ENCODE results near the gene GLIPR1. TPM values are rescaled to one million over a fixed set of nuclear protein-coding genes. Genes with fewer than 3 reads are reported as not detected.

GLIPR1 gene
- polyA plus RNA-seq, 1 of the 3 experiments (the other 2 are of a cell fraction) = 75.6 TPM

DNA sequence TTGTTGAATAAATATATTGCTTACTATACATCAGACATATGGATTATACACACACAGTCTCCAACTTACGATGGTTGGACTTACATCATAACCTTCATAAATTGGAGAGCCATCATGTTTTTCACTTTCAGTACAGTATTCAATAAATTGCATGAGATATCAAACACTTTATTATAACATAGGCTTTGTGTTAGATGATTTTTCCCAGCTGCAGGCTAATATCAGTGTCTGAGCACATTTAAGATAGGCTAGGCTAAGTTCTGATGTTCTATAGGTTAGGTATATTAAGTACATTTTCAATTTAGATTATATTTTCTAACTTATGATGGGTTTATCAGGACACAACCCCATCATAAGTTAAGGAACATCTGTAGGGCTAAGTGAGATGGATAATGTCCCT is 48.8 kb downstream of the GLIPR1 start:
- TF ChIP-seq JUND (IDR thresholded peaks at IDR 0.05) (no peak), EZH2phosphoT487 (IDR thresholded peaks at IDR 0.05; ENCODE audit: borderline replicate concordance, low read depth) (no peak), RCOR1 (IDR thresholded peaks at IDR 0.05; ENCODE audit: low read length) (no peak), NRF1 (IDR thresholded peaks at IDR 0.05; ENCODE audit: low read depth, low read length) (no peak), SIN3A (IDR thresholded peaks at IDR 0.05; ENCODE audit: borderline replicate concordance, low read depth, low read length) (no peak)
- TF ChIP-seq, protein P1, sequence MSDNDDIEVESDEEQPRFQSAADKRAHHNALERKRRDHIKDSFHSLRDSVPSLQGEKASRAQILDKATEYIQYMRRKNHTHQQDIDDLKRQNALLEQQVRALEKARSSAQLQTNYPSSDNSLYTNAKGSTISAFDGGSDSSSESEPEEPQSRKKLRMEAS (IDR thresholded peaks at IDR 0.05; ENCODE audit: low read depth) = no peak
- TF ChIP-seq, protein P2, sequence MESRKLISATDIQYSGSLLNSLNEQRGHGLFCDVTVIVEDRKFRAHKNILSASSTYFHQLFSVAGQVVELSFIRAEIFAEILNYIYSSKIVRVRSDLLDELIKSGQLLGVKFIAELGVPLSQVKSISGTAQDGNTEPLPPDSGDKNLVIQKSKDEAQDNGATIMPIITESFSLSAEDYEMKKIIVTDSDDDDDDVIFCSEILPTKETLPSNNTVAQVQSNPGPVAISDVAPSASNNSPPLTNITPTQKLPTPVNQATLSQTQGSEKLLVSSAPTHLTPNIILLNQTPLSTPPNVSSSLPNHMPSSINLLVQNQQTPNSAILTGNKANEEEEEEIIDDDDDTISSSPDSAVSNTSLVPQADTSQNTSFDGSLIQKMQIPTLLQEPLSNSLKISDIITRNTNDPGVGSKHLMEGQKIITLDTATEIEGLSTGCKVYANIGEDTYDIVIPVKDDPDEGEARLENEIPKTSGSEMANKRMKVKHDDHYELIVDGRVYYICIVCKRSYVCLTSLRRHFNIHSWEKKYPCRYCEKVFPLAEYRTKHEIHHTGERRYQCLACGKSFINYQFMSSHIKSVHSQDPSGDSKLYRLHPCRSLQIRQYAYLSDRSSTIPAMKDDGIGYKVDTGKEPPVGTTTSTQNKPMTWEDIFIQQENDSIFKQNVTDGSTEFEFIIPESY (IDR thresholded peaks at IDR 0.05; ENCODE audit: borderline replicate concordance, low read depth) = no peak
- TF ChIP-seq, protein P3, sequence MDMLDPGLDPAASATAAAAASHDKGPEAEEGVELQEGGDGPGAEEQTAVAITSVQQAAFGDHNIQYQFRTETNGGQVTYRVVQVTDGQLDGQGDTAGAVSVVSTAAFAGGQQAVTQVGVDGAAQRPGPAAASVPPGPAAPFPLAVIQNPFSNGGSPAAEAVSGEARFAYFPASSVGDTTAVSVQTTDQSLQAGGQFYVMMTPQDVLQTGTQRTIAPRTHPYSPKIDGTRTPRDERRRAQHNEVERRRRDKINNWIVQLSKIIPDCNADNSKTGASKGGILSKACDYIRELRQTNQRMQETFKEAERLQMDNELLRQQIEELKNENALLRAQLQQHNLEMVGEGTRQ (IDR thresholded peaks at IDR 0.05; ENCODE audit: borderline replicate concordance, low read depth, low read length) = no peak
- Histone ChIP-seq H3K9me3 (no peaks in the 10 kb centered on the region), H3K4me3 (ENCODE audit: low read depth in 2 of 2, low read length in 1 of 2) (no peak overlapping the region), H3K27me3 (ENCODE audit: insufficient read depth) (no peaks in the 10 kb centered on the region), H3F3A (replicated peaks; ENCODE audit: insufficient read depth) (no peaks in the 10 kb centered on the region), H3K79me2 (ENCODE audit: insufficient read depth) (no peaks in the 10 kb centered on the region), H3K27ac (ENCODE audit: low read depth in 2 of 2, low read length in 1 of 2) (no peak overlapping the region), H4K20me1 (ENCODE audit: insufficient read depth) (no peaks in the 10 kb centered on the region), H3K36me3 (replicated peaks in 1 of 2; ENCODE audit: control insufficient read depth in 1 of 2, insufficient read depth in 2 of 2, low read length in 1 of 2) (no peaks in the 10 kb centered on the region), H2AFZ (ENCODE audit: low read depth) (no peak overlapping the region), H3K4me2 (no peak overlapping the region), H3K9me2 (no peaks in the 10 kb centered on the region), H3K4me1 (ENCODE audit: control insufficient read depth in 1 of 2, insufficient read depth in 2 of 2, low read depth in 1 of 2, low read length in 1 of 2) (no peaks in the 10 kb centered on the region; a peak in 2 of 4 replicates), H3K9ac (no peak overlapping the region)
- DNase-seq = no peak
- 97% methylated on average over 1 of the region's 1 CpG for WGBS (ENCODE audit: low lambda C conversion rate)
- CTCF ChIA-PET = interaction anchor here (4.7 to 8.6 kb wide), 2 partner anchors 506 to 927 kb away, joined by 30 to 166 read pairs; partner anchors contain the start of gene PHLDA1
- POLR2A ChIA-PET = no interaction called here

DNA sequence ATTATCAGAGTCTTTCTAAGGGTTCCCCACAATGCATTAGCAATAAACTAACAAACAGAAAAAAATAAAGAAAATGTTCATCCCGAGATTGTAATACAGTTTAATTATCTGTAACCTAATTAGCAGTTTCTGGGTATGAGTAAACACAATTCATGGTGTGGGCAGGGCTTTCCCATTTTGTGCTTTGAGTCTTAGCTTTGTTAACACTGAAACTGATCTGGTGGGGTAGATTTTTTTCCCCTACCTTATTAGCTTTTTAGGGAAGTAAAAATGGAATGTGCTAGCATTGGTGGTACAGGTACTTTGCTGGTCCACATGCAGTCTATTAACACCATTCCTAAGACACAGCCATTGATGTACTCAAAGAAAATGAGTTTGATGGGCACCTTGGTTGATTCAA is 49.3 kb downstream of the GLIPR1 start:
- Histone ChIP-seq H3K27ac (ENCODE audit: low read depth in 2 of 2, low read length in 1 of 2) (no peak overlapping the region), H3K9me2 (no peaks in the 10 kb centered on the region), H3K27me3 (ENCODE audit: insufficient read depth) (no peaks in the 10 kb centered on the region), H3K4me3 (ENCODE audit: low read depth in 2 of 2, low read length in 1 of 2) (no peak overlapping the region), H3K36me3 (replicated peaks in 1 of 2; ENCODE audit: control insufficient read depth in 1 of 2, insufficient read depth in 2 of 2, low read length in 1 of 2) (no peaks in the 10 kb centered on the region), H3K79me2 (ENCODE audit: insufficient read depth) (no peaks in the 10 kb centered on the region), H3K9ac (no peak overlapping the region), H3K9me3 (no peaks in the 10 kb centered on the region), H2AFZ (ENCODE audit: low read depth) (no peak overlapping the region), H3K4me2 (no peak overlapping the region), H4K20me1 (ENCODE audit: insufficient read depth) (no peaks in the 10 kb centered on the region), H3K4me1 (ENCODE audit: control insufficient read depth in 1 of 2, insufficient read depth in 2 of 2, low read depth in 1 of 2, low read length in 1 of 2) (no peaks in the 10 kb centered on the region; a peak in 2 of 4 replicates), H3F3A (replicated peaks; ENCODE audit: insufficient read depth) (no peaks in the 10 kb centered on the region)
- DNase-seq = no peak
- CTCF ChIA-PET = interaction anchor here (8.6 kb wide), 1 partner anchor 505 kb away, joined by 166 read pairs; the partner anchor contains the start of gene PHLDA1
- POLR2A ChIA-PET = no interaction called here
- WGBS (ENCODE audit: low lambda C conversion rate) = 53% methylated on average over 1 of the region's 1 CpG
- no peak for TF ChIP-seq CHD2 (IDR thresholded peaks at IDR 0.05; ENCODE audit: low read length, partially characterized antibody)
- no peak for TF ChIP-seq TEAD4 (IDR thresholded peaks at IDR 0.05; ENCODE audit: borderline replicate concordance, insufficient read depth)
- TF ChIP-seq, protein P4, sequence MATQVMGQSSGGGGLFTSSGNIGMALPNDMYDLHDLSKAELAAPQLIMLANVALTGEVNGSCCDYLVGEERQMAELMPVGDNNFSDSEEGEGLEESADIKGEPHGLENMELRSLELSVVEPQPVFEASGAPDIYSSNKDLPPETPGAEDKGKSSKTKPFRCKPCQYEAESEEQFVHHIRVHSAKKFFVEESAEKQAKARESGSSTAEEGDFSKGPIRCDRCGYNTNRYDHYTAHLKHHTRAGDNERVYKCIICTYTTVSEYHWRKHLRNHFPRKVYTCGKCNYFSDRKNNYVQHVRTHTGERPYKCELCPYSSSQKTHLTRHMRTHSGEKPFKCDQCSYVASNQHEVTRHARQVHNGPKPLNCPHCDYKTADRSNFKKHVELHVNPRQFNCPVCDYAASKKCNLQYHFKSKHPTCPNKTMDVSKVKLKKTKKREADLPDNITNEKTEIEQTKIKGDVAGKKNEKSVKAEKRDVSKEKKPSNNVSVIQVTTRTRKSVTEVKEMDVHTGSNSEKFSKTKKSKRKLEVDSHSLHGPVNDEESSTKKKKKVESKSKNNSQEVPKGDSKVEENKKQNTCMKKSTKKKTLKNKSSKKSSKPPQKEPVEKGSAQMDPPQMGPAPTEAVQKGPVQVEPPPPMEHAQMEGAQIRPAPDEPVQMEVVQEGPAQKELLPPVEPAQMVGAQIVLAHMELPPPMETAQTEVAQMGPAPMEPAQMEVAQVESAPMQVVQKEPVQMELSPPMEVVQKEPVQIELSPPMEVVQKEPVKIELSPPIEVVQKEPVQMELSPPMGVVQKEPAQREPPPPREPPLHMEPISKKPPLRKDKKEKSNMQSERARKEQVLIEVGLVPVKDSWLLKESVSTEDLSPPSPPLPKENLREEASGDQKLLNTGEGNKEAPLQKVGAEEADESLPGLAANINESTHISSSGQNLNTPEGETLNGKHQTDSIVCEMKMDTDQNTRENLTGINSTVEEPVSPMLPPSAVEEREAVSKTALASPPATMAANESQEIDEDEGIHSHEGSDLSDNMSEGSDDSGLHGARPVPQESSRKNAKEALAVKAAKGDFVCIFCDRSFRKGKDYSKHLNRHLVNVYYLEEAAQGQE (IDR thresholded peaks at IDR 0.05; ENCODE audit: low read depth, low read length) = no peak
- no peak for TF ChIP-seq FOXJ3 (CRISPR knock-in tag; IDR thresholded peaks at IDR 0.05)
- TF ChIP-seq MEF2A (IDR thresholded peaks at IDR 0.05; ENCODE audit: borderline replicate concordance, low read depth) = no peak
- TF ChIP-seq EP300 (IDR thresholded peaks at IDR 0.05; ENCODE audit: borderline replicate concordance in 1 of 2, low read depth in 1 of 2, low read length in 1 of 2) = no peak
- no peak for TF ChIP-seq GABPA (IDR thresholded peaks at IDR 0.05; ENCODE audit: low read depth)
- no peak for TF ChIP-seq NRF1 (IDR thresholded peaks at IDR 0.05; ENCODE audit: low read depth, low read length)
- TF ChIP-seq, protein P2 (IDR thresholded peaks at IDR 0.05; ENCODE audit: borderline replicate concordance, low read depth) = no peak
- TF ChIP-seq, protein P3 (IDR thresholded peaks at IDR 0.05; ENCODE audit: borderline replicate concordance, low read depth, low read length) = no peak

All from SK-N-SH (cell line).